ENCODE measurements around the gene RPL4. TPM values are rescaled to one million over a fixed set of nuclear protein-coding genes. Genes with fewer than 3 reads are reported as not detected.

RPL4 gene
- total and polyA plus RNA-seq, 10 of the 15 experiments (the other 5 are each of a cell fraction or from before 2014, with no cell fraction given): 2,004 to 8,888 (median 4,667) TPM

GRCh38 chr15:66486887-66487286 lies 17.8 kb downstream of the RPL4 start:
- Histone ChIP-seq H3K4me3 (no peak overlapping the region), H4K20me1 (ENCODE audit: control insufficient read depth, insufficient read depth) (no peaks in the 10 kb centered on the region), H3K9me3 (replicated peaks; ENCODE audit: control insufficient read depth, insufficient read depth, low read length) (no peaks in the 10 kb centered on the region), H3K27me3 (replicated peaks in 1 of 2; ENCODE audit: control insufficient read depth in 2 of 2, insufficient read depth in 2 of 2, low read length in 1 of 2) (no peaks in the 10 kb centered on the region), H3K4me2 (ENCODE audit: control insufficient read depth, insufficient read depth) (no peak overlapping the region), H3K79me2 (ENCODE audit: control insufficient read depth, insufficient read depth, low read length) (no peaks in the 10 kb centered on the region), H3K27ac (ENCODE audit: control insufficient read depth, insufficient read depth) (no peak overlapping the region), H3K4me1 (ENCODE audit: control insufficient read depth, insufficient read depth, low read length) (no peaks in the 10 kb centered on the region), H3K9ac (ENCODE audit: control insufficient read depth, insufficient read depth, low read length) (no peak overlapping the region), H2AFZ (ENCODE audit: control insufficient read depth, low read depth, low read length) (no peak overlapping the region), H3K36me3 (ENCODE audit: control insufficient read depth in 2 of 2, insufficient read depth in 2 of 2, low read length in 1 of 2) (peaks cover 40 to 42% of the 10 kb centered on the region in 2 experiments)
- intact Hi-C loops (cut with micrococcal nuclease; ENCODE audit: unreplicated experiment): no loop called here
- no peak for ATAC-seq
- CTCF ChIA-PET: no interaction called here
- in situ Hi-C loops (cut with MboI): no loop called here
- 98% methylated on average over 3 of the region's 3 CpGs for WGBS (ENCODE audit: insufficient coverage, insufficient replicate concordance, low lambda C conversion rate, missing lambda C conversion rate)
- RAD21 ChIA-PET (ENCODE audit: unreplicated experiment): no interaction called here
- no peak for FAIRE-seq
- TF ChIP-seq TARDBP (IDR thresholded peaks at IDR 0.05; ENCODE audit: borderline replicate concordance): no peak
- TF ChIP-seq ZBTB40 (IDR thresholded peaks at IDR 0.05; ENCODE audit: borderline replicate concordance): no peak
- no peak for TF ChIP-seq E2F8 (IDR thresholded peaks at IDR 0.05; ENCODE audit: low read depth, partially characterized antibody)
- TF ChIP-seq NFIC (IDR thresholded peaks at IDR 0.05; ENCODE audit: low read depth, low read length): no peak
- no peak for TF ChIP-seq PRDM15 (CRISPR knock-in tag; IDR thresholded peaks at IDR 0.05)
- no peak for TF ChIP-seq MEF2B (IDR thresholded peaks at IDR 0.05; ENCODE audit: partially characterized antibody, poor library complexity, severe bottlenecking)
- TF ChIP-seq IRF5 (IDR thresholded peaks at IDR 0.05; ENCODE audit: borderline replicate concordance): no peak
- TF ChIP-seq PML (IDR thresholded peaks at IDR 0.05; ENCODE audit: low read length): no peak
- TF ChIP-seq EGR1 (IDR thresholded peaks at IDR 0.05; ENCODE audit: borderline replicate concordance in 1 of 2, low read depth in 2 of 2, low read length in 2 of 2): no peak
- TF ChIP-seq NFXL1 (IDR thresholded peaks at IDR 0.05; ENCODE audit: borderline replicate concordance): no peak
- POLR2A ChIA-PET: no interaction called here
- no TSS peak for BruUV-seq (replicated peaks)
- SMC1A ChIA-PET (ENCODE audit: uncharacterized antibody, unreplicated experiment): no interaction called here
- no peak for DNase-seq (ENCODE audit: low read depth, low spot score)

Measured in GM12878 (cell line).